Measurements from ENCODE around the gene LMNA.

- TF ChIP-seq, protein P1, sequence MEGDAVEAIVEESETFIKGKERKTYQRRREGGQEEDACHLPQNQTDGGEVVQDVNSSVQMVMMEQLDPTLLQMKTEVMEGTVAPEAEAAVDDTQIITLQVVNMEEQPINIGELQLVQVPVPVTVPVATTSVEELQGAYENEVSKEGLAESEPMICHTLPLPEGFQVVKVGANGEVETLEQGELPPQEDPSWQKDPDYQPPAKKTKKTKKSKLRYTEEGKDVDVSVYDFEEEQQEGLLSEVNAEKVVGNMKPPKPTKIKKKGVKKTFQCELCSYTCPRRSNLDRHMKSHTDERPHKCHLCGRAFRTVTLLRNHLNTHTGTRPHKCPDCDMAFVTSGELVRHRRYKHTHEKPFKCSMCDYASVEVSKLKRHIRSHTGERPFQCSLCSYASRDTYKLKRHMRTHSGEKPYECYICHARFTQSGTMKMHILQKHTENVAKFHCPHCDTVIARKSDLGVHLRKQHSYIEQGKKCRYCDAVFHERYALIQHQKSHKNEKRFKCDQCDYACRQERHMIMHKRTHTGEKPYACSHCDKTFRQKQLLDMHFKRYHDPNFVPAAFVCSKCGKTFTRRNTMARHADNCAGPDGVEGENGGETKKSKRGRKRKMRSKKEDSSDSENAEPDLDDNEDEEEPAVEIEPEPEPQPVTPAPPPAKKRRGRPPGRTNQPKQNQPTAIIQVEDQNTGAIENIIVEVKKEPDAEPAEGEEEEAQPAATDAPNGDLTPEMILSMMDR (conservative IDR thresholded peaks at IDR 0.05; ENCODE audit: low read depth, low read length) = no peak
- no peak for TF ChIP-seq EZH2 (IDR thresholded peaks at IDR 0.05; ENCODE audit: borderline replicate concordance, low read depth, low read length, poor library complexity, severe bottlenecking)
These were observed 34.7 kb upstream of the LMNA start for GRCh38 chr1:156079762-156080161.

All from A673 (cell line).